Cortex of kidney (tissue), 1 donor: ENCODE data around the gene METTL23.

Source experiments
- DNase-seq: peaks from one replicate; lab custom pipeline; 2025; lab: John Stamatoyannopoulos, UW

The METTL23 gene

DNA sequence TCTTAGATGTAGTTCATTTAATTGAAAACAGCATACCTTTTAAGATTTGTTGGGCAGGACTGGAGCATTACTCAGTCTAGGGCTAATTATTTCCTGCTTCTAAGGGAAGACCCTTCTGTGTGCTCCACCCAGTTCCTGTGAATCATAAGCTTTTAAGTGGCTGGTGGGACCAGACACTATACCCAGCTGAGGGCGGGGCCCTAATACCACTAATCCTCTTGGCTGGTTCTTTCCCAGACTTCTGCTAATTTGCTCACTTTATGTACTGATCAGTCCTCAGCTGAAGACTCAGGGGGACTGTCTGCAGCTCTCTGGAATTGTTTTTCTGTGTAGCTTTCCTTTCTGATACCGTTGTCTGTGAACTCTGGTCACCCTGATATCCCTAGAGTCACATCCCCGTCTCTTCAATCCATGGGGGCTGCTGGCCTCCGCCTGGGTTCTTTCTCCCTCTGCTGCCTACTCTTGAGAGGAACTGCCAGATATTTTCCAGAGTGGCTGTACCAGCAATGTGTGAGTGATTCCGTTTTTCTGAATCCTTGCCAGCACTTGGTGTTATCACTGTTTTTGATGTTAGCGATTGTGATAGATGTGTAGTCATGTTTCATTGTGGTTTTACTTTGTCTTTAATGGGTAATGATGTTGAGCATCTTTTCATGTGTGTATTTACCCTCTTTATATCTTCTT is 46.3 kb downstream of the METTL23 start:
- no peak for DNase-seq

GRCh38 chr17:76775021-76775600 is 48.5 kb downstream of the METTL23 start:
- no peak for DNase-seq

- DNase-seq, result no peak
Measured at GRCh38 chr17:76781056-76781982, 54.7 kb downstream of the METTL23 start.

DNA sequence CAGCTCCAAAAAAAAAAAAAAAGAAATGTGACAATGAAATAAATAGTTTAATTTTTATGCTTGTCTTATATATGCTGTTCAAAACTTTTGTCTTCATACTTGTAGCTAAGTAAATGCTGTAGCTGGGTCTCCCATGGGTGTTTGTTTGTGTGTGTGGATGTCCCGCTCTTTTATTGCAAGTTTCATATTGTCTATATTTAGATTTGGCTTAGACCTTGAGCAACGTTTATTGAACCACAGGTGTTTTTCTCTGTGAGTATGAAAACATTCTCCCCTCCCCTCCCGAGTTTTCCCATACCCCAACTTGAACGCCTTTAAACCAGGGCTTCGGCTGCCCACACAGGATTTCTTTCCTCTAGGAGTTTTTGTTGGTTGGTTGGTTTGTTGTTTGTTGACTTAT is 56.5 kb downstream of the METTL23 start:
- no peak for DNase-seq
